Measurements from ENCODE around the gene ZNF622.

DNA sequence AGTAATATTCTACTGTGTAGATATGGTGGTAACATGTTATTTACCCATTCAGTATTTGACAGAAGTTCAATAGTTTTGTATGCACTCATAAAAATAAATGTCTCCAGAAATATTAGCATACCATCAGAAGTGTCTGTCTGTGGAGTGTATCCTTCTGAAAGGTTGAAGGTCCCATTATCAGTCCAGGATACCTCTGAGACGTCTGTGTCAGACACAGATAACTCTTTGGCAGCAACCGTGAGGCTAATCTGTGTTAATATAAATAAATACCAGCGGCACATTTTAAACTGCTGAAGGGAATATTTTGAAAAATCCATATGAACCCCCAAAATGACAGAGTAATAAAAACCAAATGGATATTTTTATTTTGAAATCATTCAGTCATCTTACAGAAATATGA is 11.9 kb upstream of the ZNF622 start:
- no peak for TF ChIP-seq POLR2A (IDR thresholded peaks at IDR 0.05)
- TF ChIP-seq, protein P1, sequence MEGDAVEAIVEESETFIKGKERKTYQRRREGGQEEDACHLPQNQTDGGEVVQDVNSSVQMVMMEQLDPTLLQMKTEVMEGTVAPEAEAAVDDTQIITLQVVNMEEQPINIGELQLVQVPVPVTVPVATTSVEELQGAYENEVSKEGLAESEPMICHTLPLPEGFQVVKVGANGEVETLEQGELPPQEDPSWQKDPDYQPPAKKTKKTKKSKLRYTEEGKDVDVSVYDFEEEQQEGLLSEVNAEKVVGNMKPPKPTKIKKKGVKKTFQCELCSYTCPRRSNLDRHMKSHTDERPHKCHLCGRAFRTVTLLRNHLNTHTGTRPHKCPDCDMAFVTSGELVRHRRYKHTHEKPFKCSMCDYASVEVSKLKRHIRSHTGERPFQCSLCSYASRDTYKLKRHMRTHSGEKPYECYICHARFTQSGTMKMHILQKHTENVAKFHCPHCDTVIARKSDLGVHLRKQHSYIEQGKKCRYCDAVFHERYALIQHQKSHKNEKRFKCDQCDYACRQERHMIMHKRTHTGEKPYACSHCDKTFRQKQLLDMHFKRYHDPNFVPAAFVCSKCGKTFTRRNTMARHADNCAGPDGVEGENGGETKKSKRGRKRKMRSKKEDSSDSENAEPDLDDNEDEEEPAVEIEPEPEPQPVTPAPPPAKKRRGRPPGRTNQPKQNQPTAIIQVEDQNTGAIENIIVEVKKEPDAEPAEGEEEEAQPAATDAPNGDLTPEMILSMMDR (IDR thresholded peaks at IDR 0.05), result no peak
